Neural cell (in vitro differentiated cells): Measurements from ENCODE around the gene UBFD1. TPM values are rescaled to one million over a fixed set of nuclear protein-coding genes. Genes with fewer than 3 reads are reported as not detected.

ENCODE experiments used
- H2AFZ ChIP-seq: fragments of 200-600, 300-800 bp; sonication (generic), shearing (Covaris generic); 2 replicates; pipeline ENCODE4 v1.6.0; 2014; ENCODE audit warnings: low read depth, mild to moderate bottlenecking, antibody characterized with exemption, low read length, moderate library complexity
- H3F3A ChIP-seq: fragments of 200-600 bp; shearing (Covaris generic); 2 replicates; pipeline ENCODE4 v1.6.1; 2016; ENCODE audit warnings: mild to moderate bottlenecking, moderate library complexity, mixed read lengths, antibody characterized with exemption, low read length; ENCODE audit not compliant: insufficient read depth, poor library complexity, severe bottlenecking
- H3K27ac ChIP-seq: fragments of 200-600, 300-800 bp; sonication (generic), shearing (Covaris generic); 2 replicates; pipeline ENCODE4 v1.5.1; 2014; ENCODE audit warnings: mild to moderate bottlenecking, low read length, moderate library complexity
- H3K27me3 ChIP-seq: fragments of 300-800, 200-600 bp; sonication (generic), shearing (Covaris generic); 2 replicates; pipeline ENCODE4 v1.6.0; 2014; ENCODE audit warnings: mild to moderate bottlenecking, low read depth, low read length, moderate library complexity; ENCODE audit not compliant: insufficient read depth
- H3K36me3 ChIP-seq: fragments of 300-800, 200-600 bp; sonication (generic), shearing (Covaris generic); 2 replicates; pipeline ENCODE4 v1.5.1; 2014; ENCODE audit warnings: mild to moderate bottlenecking, antibody characterized with exemption, low read length, moderate library complexity; ENCODE audit not compliant: insufficient read depth
- H3K4me2 ChIP-seq: fragments of 300-800, 200-600 bp; sonication (generic), shearing (Covaris generic); 2 replicates; pipeline ENCODE4 v1.6.0; 2014; ENCODE audit warnings: mild to moderate bottlenecking, low read length
- H3K4me3 ChIP-seq: fragments of 300-800, 200-600 bp; sonication (generic), shearing (Covaris generic); 2 replicates; pipeline ENCODE4 v1.5.1; 2014; ENCODE audit warnings: mild to moderate bottlenecking, low read length, moderate library complexity
- H3K79me2 ChIP-seq: fragments of 200-600 bp; shearing (Covaris generic); replicated peaks from 2 replicates; pipeline ENCODE4 v1.6.0; 2014; ENCODE audit warnings: mild to moderate bottlenecking, low read length, moderate library complexity; ENCODE audit not compliant: insufficient read depth
- H3K9ac ChIP-seq: fragments of 300-800, 200-600 bp; sonication (generic), shearing (Covaris generic); 2 replicates; pipeline ENCODE4 v1.6.1; 2016; ENCODE audit warnings: mild to moderate bottlenecking, low read length, mixed read lengths
- H3K9me2 ChIP-seq: fragments of 200-600 bp; shearing (Covaris generic); 2 replicates; pipeline ENCODE4 v1.6.1; 2016; ENCODE audit warnings: mild to moderate bottlenecking, low read length, mixed read lengths; ENCODE audit not compliant: insufficient read depth
- H3K9me3 ChIP-seq: fragments of 200-600, 300-800 bp; sonication (generic), shearing (Covaris generic); 2 replicates; pipeline ENCODE4 v1.6.1; 2016; ENCODE audit warnings: mild to moderate bottlenecking, mixed run types, low read length, moderate library complexity, mixed read lengths
- H4K20me1 ChIP-seq: fragments of 200-600 bp; shearing (Covaris generic); 2 replicates; pipeline ENCODE4 v1.6.1; 2016; ENCODE audit warnings: mild to moderate bottlenecking, mixed run types; ENCODE audit not compliant: insufficient read depth
- CTCF ChIP-seq: fragments of 450-650 bp; IDR thresholded peaks from 2 replicates; pipeline ENCODE4 v1.5.1; 2014; ENCODE audit warnings: antibody characterized with exemption, mild to moderate bottlenecking, moderate library complexity; ENCODE audit not compliant: poor library complexity, severe bottlenecking
- EP300 ChIP-seq: fragments of 450-650 bp; conservative IDR thresholded peaks from 2 replicates; pipeline ENCODE4 v1.6.1; 2014; ENCODE audit warnings: antibody characterized with exemption, mild to moderate bottlenecking, moderate library complexity; ENCODE audit not compliant: poor library complexity, severe bottlenecking
- EZH2 ChIP-seq: fragments of 200-600, 300-800 bp; shearing (Covaris generic), sonication (generic); IDR thresholded peaks from 2 replicates; pipeline ENCODE4 v1.6.1; 2014; ENCODE audit warnings: antibody characterized with exemption, low read length, borderline replicate concordance, mild to moderate bottlenecking; ENCODE audit not compliant: insufficient read depth, poor library complexity, severe bottlenecking
- MXI1 ChIP-seq: fragments of 450-650 bp; conservative IDR thresholded peaks from 2 replicates; pipeline ENCODE4 v1.6.1; 2014; ENCODE audit warnings: antibody characterized with exemption, mild to moderate bottlenecking; ENCODE audit not compliant: poor library complexity, severe bottlenecking
- POLR2AphosphoS5 ChIP-seq: IDR thresholded peaks from 2 replicates; pipeline ENCODE4 v1.6.1; 2012
- RAD21 ChIP-seq: fragments of 450-650 bp; conservative IDR thresholded peaks from 2 replicates; pipeline ENCODE4 v1.6.1; 2014; ENCODE audit warnings: antibody characterized with exemption, mild to moderate bottlenecking, moderate library complexity
- REST ChIP-seq: IDR thresholded peaks from 2 replicates; pipeline ENCODE4 v1.6.1; 2012; ENCODE audit warnings: borderline replicate concordance
- SMC3 ChIP-seq: fragments of 450-650 bp; conservative IDR thresholded peaks from 2 replicates; pipeline ENCODE4 v1.6.1; 2014; ENCODE audit warnings: antibody characterized with exemption, mild to moderate bottlenecking, moderate library complexity; ENCODE audit not compliant: poor library complexity
- TAF1 ChIP-seq: IDR thresholded peaks from 2 replicates; pipeline ENCODE4 v1.6.1; 2012; ENCODE audit warnings: low read depth
- polyA plus RNA-seq: library from polyadenylated mRNA; depleted of rRNA; stranded (reverse); fragments of >200 nt; gene quantifications from 2 replicates; pipeline ENCODE4 v1.2.3, GENCODE V29; 2014

Gene UBFD1
- polyA plus RNA-seq, 1 donor from 2014 or later = 94.3 TPM

- H3K79me2 ChIP-seq = peaks cover 27% of the 10 kb centered on the region
- no peak overlapping the region for H3K4me2 ChIP-seq
- no peaks in the 10 kb centered on the region for H3F3A ChIP-seq
- no peak overlapping the region for H3K27ac ChIP-seq
- no peaks in the 10 kb centered on the region for H3K36me3 ChIP-seq
- H3K4me3 ChIP-seq = no peak overlapping the region
- no peak overlapping the region for H3K9ac ChIP-seq
- TF ChIP-seq EP300 = no peak
- no peak for TF ChIP-seq RAD21
- TF ChIP-seq POLR2AphosphoS5 = no peak
- TF ChIP-seq MXI1 = no peak
- no peak for TF ChIP-seq REST
- no peak for TF ChIP-seq EZH2
- no peak for TF ChIP-seq CTCF
- TF ChIP-seq SMC3 = no peak
- no peaks in the 10 kb centered on the region for H4K20me1 ChIP-seq
- no peaks in the 10 kb centered on the region for H3K9me3 ChIP-seq
- H3K27me3 ChIP-seq = no peaks in the 10 kb centered on the region
- no peak overlapping the region for H2AFZ ChIP-seq
- H3K9me2 ChIP-seq = no peaks in the 10 kb centered on the region
Measured at GRCh38 chr16:23562505-23562904, 5.0 kb downstream of the UBFD1 start.

- H3K4me2 ChIP-seq = no peak overlapping the region
- H3K27ac ChIP-seq = no peak overlapping the region
- no peaks in the 10 kb centered on the region for H3K36me3 ChIP-seq
- H3K4me3 ChIP-seq = no peak overlapping the region
- no peak overlapping the region for H3K9ac ChIP-seq
- peaks cover 24% of the 10 kb centered on the region for H3K79me2 ChIP-seq
- no peaks in the 10 kb centered on the region for H3K27me3 ChIP-seq
- no peaks in the 10 kb centered on the region for H4K20me1 ChIP-seq
- no peak overlapping the region for H2AFZ ChIP-seq
- H3K9me3 ChIP-seq = no peaks in the 10 kb centered on the region
- H3K9me2 ChIP-seq = no peaks in the 10 kb centered on the region
- no peaks in the 10 kb centered on the region for H3F3A ChIP-seq
- TF ChIP-seq TAF1 = no peak
- TF ChIP-seq EZH2 = no peak
- TF ChIP-seq CTCF = no peak
Measured at GRCh38 chr16:23563186-23563585, 5.7 kb downstream of the UBFD1 start.
